GM21576 (cell line): ENCODE results near the gene DSPP.
"Not testable (repeated sequence)": the region's sequence is repeated elsewhere in the genome, so short reads cannot be mapped to it uniquely, and the experiment has no call there.

ENCODE experiments used
- ATAC-seq: cut with Tn5 transposase; IDR thresholded peaks from one replicate; pipeline ENCODE4 v1.9.1; 2021; ENCODE audit warnings: mild to moderate bottlenecking, moderate library complexity; ENCODE audit not compliant: unreplicated experiment

The DSPP gene

GRCh38 chr4:87608229-87608628, at the start of gene DSPP:
Gene DSPP, plus strand, starts transcription at chr4:87608529. Its CDS starts 2,380 bp downstream, at chr4:87610909.
- no peak for ATAC-seq

- peak; percentile 100 for ATAC-seq
Measured at GRCh38 chr4:87559090-87559837, 49.1 kb upstream of the DSPP start.

- ATAC-seq = no peak
Measured at GRCh38 chr4:87560802-87561201, 47.5 kb upstream of the DSPP start.

DNA sequence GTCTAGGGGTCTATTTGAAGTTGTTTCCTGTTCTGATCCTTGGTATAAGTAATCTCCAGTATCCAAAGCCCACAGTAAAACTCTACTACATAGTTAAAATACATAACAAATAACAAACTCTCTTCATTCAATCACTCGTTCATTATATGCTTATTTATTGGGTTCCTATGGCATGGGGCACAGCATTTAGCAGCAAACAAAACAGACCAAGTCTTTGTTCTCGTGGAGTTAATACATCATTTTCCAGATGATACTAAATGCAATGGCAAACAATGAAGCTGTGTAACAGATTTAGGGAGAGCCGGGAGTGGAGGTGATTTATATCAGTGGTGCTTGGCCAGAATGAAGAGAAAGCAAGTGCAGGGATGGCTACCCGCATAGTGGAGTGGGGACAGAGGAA, 42.6 kb upstream of the DSPP start:
- ATAC-seq = no peak

DNA sequence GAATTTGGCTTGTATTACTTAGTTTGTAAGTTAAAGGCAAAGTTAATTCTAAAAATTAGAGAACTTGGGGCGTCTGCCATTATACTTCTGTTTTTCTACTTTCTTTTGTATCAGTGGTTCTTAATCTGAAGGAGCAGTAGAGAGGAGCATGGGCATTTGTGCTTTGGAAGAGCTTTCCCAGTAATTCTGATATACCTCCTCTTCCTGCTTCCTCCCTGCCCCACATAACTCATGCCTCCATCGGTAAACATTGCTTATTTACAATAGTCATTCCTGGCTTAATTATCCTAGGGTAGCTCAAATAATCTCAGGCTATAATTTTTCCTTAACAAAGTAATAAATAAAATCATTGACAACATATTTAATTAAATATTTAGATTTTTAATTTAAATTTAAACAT, 42.1 kb upstream of the DSPP start:
- ATAC-seq = no peak

DNA sequence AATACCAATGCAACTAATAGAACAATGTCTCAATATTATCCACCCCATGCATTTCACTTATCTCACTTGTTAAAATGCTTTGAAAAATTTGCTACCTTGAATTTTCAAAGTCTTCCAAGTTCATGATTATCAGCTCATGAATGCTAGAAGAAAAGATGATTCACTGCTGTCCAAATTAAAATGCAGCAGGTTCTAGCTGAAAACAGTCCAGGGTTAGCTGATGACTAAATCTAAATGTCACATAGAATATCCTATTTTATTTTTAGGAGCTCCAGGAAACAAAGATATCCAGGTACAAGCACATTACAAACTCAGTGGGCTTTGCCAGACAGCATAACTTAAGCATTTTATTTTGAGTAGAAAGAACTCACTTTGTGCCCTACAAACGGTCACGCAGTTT, 41.1 kb upstream of the DSPP start:
- ATAC-seq = no peak

DNA sequence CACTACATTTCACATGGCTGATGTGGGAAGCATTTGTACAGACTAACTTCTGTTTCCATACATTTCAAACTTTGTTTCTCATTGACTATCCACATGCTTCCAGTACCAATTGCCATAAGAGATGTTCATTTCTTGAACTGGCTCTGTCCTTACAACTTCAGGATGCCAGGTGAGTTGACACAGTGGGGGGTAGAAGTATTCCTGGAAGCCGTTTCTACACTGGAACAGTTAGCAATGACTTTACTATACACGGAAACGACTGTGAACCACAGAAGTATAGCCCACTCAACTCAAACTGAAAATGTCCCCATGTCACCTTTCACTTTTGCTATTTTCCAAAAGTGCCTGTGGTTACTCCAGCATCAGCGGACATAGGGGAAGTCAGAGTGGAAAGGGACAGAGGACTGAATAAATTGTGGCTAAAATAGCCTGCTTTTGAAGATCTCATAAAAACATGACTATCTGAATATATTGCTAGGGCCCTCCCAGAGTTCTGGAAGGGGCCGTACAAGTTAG, 38.0 kb upstream of the DSPP start:
- no peak for ATAC-seq

GRCh38 chr4:87574376-87574775, 34.0 kb upstream of the DSPP start:
- not testable (repeated sequence) for ATAC-seq

DNA sequence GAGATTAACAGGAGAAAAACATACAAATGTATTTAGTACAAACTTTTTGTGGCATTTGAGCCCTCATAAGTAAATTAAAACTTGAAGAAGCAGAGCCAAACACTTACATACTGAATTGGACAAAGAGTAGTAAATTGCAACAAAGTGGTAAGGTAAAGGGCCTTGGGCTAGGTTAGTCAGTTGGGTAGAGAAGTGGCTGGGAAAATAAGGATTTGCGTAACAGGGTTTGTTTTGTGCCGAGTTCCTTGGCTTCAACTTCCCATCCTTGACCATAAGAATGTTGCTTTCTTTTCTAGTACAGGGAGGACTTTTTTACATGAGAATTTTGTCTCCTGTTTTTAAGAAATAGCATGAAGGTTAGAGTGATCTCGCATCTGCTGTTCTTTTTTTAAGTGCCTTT, 33.3 kb upstream of the DSPP start:
- no peak for ATAC-seq

GRCh38 chr4:87575408-87575807, 32.9 kb upstream of the DSPP start:
- no peak for ATAC-seq

DNA sequence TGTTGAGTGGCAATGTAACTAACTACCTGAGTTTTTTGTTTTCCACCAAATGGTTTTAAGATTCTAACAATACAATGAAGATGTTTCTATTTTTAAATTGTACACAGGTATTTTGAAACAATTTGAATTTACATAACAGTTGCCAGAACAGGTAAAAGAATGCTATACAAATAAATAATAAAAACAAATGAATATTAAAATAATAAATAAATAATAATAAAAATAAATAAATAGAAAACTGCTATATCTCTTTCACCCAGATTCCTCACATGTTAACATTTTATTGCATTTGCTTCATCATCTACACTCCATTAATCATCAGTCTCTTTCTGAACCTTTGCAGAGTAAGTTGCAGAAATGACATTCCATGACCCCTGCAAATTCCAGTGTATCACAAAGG, 32.3 kb upstream of the DSPP start:
- no peak for ATAC-seq

DNA sequence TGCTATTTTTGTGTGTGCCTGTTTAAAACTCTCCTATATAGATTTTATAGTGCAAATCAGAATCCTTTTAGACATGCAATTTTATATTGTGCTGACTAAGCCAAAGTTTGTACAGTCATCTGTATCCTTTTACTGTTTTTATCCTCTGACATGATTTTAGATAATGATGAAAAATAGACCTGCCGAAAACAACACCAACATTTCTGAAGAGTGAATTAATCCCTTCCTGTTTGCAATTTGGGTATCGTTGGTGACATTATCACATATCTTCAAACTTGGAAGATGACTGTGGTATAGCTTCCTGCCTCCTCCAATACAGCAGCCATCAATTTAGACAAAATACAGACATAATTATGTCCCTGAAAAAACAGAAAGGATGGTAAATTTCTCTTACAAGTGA, 28.9 kb upstream of the DSPP start:
- no peak for ATAC-seq

GRCh38 chr4:87580057-87580456, 28.3 kb upstream of the DSPP start:
- no peak for ATAC-seq

DNA sequence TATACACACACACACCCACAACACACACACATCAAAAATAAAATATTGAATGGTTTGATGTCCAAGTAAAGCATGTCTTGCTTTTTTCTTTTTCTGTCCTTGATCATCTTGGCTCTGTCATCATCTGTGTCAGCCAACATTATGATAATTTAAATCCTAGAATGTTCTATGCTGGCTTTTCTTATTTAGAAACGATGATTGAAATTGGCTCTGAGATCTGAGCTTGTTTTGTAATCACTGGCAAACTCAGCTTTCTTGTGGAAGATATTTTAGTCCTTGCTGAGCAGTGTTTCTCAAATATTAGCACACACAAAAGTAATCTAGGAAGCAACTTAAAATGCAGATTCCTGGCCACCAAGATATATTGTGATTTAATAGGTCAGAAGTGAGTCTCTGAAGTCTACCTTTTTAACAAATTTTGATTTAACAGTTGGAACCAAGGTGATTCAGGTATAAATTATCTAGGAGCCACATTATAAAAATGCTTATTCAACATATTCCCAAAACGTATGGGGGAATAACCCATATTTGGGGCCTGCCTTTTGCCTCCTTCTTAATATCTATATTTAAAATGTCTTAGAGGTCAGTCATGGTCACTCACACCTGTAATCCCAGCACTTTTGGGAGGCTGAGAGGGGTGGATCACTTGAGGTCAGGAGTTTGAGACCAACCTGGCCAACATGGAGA, 24.0 kb upstream of the DSPP start:
- ATAC-seq = no peak

GRCh38 chr4:87589531-87589930, 18.8 kb upstream of the DSPP start:
- no peak for ATAC-seq

GRCh38 chr4:87592124-87592523, 16.2 kb upstream of the DSPP start:
- no peak for ATAC-seq

DNA sequence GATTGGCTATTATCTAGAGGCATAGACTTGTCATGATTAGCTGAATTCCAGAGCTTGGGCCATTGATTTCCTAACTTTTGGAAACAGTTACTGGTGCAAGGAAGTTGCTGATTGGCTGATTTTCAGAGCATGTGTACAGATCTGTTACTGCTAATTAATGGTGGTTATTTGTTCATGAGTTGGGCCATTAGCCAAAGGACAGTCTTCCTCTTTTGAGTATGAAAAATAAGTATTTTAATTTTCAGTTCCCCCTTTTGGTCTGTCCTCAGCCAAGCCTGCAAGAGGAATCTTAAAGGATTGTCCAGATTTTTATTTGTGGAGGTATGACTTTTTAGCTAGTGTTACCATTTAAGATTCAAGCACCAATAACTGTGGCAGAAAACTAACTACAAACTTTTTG, 7.0 kb upstream of the DSPP start:
- no peak for ATAC-seq

DNA sequence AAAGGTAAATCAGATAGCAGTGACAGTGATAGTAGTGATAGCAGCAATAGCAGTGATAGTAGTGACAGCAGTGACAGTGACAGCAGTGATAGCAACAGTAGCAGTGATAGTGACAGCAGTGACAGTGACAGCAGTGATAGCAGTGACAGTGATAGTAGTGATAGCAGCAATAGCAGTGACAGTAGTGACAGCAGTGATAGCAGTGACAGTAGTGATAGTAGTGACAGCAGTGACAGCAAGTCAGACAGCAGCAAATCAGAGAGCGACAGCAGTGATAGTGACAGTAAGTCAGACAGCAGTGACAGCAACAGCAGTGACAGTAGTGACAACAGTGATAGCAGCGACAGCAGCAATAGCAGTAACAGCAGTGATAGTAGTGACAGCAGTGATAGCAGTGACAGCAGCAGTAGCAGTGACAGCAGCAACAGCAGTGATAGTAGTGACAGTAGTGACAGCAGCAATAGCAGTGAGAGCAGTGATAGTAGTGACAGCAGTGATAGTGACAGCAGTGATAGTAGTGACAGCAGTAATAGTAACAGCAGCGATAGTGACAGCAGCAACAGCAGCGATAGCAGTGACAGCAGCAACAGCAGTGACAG, 6.1 kb downstream of the DSPP start:
- no peak for ATAC-seq

DNA sequence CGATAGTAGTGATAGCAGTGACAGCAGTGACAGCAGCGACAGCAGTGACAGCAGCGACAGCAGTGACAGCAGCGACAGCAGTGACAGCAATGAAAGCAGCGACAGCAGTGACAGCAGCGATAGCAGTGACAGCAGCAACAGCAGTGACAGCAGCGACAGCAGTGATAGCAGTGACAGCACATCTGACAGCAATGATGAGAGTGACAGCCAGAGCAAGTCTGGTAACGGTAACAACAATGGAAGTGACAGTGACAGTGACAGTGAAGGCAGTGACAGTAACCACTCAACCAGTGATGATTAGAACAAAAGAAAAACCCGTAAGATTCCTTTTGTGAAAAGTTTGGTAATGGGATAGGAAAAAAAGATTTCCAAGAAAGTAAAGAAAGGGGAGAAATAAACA, 7.9 kb downstream of the DSPP start:
- no peak for ATAC-seq

- no peak for ATAC-seq
Measured at GRCh38 chr4:87620086-87620485, 11.8 kb downstream of the DSPP start.

- no peak for ATAC-seq
Measured at GRCh38 chr4:87620491-87620890, 12.2 kb downstream of the DSPP start.

DNA sequence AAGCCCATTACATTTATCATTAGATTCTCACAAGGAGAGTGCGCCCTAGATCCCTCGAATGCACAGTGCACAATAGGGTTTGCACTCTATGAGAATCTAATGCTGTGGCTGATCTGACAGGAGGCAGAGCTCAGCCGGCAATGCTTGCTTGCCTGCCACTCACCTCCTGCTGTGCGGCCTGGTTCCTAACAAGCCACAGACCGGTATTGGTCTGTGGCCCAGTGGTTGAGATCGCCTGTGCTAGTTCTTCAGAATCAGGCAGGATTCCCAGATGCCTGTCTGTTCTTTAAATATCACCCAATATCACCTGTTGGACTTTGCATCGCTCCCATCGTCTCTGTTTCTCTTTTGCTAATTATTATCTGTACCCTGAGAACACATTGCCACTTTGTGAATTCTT, 14.0 kb downstream of the DSPP start:
- no peak for ATAC-seq
